Upper lobe of left lung (tissue), 4 donors: ENCODE measurements around the gene CDSN.
A peak's percentile ranks its signal among the peaks of the same experiment; 100 is the strongest.

Experiments used
- CTCF ChIP-seq, 6 experiments: fragments of 450-650 bp in 4 of 6; fragments of 200-600 bp in 2 of 6; sonication (generic) in 2 of 6; IDR thresholded peaks; one replicate each; pipeline ENCODE4 v1.5.1; 2016 to 2019; ENCODE audit warnings: antibody characterized with exemption in 6 of 6
- EP300 ChIP-seq, 4 donors: sonication (generic); formaldehyde crosslinking; IDR thresholded peaks; one replicate each; pipeline ENCODE4 v1.5.1; 2017; ENCODE audit warnings: antibody characterized with exemption in 4 of 4, control low read depth in 2 of 4
- POLR2A ChIP-seq, 4 donors: fragments of 450-650 bp; IDR thresholded peaks; one replicate each; pipeline ENCODE4 v1.5.1; 2016 to 2017; ENCODE audit warnings: antibody characterized with exemption in 4 of 4, mild to moderate bottlenecking in 2 of 4

- peak; percentile 78 to 93 (median 86) for TF ChIP-seq CTCF (IDR thresholded peaks at IDR 0.05)
- TF ChIP-seq POLR2A (IDR thresholded peaks at IDR 0.05), result no peak
- no peak for TF ChIP-seq EP300 (IDR thresholded peaks at IDR 0.05)
Measured at GRCh38 chr6:31068669-31069340, 51.4 kb downstream of the CDSN start.
